ENCODE data around the gene UBAP2.

The UBAP2 gene

DNA sequence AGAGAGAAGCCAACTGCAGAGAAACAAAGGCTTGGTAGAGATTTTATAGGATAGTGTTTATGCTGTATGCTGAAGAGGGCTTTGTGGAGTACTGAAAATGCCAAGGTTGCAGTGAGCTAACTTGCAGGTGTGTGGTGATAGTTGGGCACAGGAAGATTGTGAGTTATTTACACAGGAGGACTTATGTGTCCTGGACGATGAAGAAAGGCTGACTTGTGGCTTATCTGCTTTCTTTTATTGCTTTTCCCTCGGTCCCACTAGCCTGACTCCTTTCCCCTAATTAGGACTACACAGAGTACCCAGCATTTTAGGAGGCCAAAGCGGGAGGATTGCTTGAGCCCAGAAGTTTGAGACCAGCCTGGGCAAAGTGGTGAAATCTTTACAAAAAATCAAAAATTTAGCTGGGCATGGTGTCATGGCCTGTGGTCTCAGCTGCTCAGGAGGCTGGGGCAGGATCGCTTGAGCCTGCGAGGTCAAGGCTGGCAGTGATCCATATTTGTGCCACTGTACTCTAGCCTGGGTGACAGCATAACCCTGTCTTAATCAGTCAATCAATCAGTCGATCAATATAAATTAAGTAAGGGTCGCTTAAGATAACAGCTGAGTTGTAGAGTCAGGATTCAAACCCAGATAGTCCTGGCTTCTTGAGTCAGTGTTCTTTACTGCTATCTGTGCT is 169.9 kb downstream of the UBAP2 start:
- no peak for DNase-seq (ENCODE audit: low read depth)

DNA sequence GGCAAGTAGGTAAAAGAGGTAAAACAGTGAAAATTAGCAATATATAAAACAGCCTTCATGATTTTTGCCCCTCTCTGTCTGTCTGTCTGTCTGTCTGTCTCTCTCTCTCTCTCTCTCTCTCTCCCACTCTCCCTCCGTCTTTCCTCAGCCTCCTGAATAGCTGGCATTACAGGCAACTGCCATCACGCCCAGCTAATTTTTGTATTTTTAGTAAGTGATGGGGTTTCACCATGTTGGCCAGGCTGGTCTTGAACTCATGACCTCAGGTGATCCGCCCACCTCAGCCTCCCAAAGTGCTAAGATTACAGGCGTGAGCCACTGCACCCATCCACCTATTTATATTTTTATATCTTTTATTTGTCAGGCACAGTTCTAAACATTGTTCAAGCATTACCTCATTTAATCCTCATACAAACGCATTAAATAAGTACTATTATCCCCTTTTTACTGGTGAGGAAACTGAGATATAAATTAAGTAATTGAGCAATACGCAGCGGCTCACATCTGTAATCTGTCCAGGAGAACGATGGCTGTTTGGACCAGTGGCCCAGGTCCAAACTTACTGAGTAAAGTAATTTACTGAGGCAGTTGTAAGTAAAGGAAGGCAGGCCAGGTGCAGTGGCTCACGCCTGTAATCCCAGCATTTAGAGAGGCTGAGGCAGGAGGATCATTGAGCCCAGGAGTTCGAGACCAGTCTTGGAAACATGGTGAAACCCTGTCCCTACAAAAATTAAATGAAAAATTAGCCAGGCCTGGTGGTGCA is 170.8 kb downstream of the UBAP2 start:
- DNase-seq (ENCODE audit: low read depth) = no peak
